ENCODE results near the gene FARS2. TPM values are rescaled to one million over a fixed set of nuclear protein-coding genes. Genes with fewer than 3 reads are reported as not detected.

The FARS2 gene
- polyA plus RNA-seq, 1 donor (not counting 4 experiments of a cell fraction or from before 2014, with no cell fraction given), result 21.3 TPM

- Histone ChIP-seq H3K9me3 (ENCODE audit: control insufficient read depth, low read depth, low read length) (no peaks in the 10 kb centered on the region), H3K4me1 (ENCODE audit: control insufficient read depth, extremely low read depth, insufficient read depth, low read length) (no peaks in the 10 kb centered on the region), H3K79me2 (ENCODE audit: control insufficient read depth, insufficient read depth, low read length) (no peaks in the 10 kb centered on the region), H3K4me3 (ENCODE audit: control insufficient read depth in 2 of 3, extremely low read depth in 1 of 3, insufficient read depth in 2 of 3, low read depth in 1 of 3, low read length in 3 of 3) (no peak overlapping the region), H3K4me2 (ENCODE audit: control insufficient read depth, extremely low read depth, insufficient read depth, low read depth, low read length) (no peak overlapping the region), H3K27ac (ENCODE audit: control insufficient read depth, insufficient read depth, low read length) (no peak overlapping the region), H3K9me1 (ENCODE audit: control insufficient read depth, extremely low read depth, insufficient read depth, low read length) (no peaks in the 10 kb centered on the region), H3K36me3 (ENCODE audit: control insufficient read depth in 2 of 2, extremely low read depth in 1 of 2, insufficient read depth in 2 of 2, low read length in 2 of 2) (no peaks in the 10 kb centered on the region), H3K27me3 (ENCODE audit: control insufficient read depth, extremely low read depth, insufficient read depth, low read length) (no peaks in the 10 kb centered on the region), H2AFZ (ENCODE audit: control insufficient read depth, low read length) (no peak overlapping the region), H3K9ac (ENCODE audit: control insufficient read depth, extremely low read depth, insufficient read depth, low read length) (no peak overlapping the region), H4K20me1 (ENCODE audit: control insufficient read depth, extremely low read depth, insufficient read depth, low read length) (no peaks in the 10 kb centered on the region)
- TF ChIP-seq CTCF (optimal IDR thresholded peaks at IDR 0.05 in 1 of 3, IDR thresholded peaks at IDR 0.05 in 1 of 3, conservative IDR thresholded peaks at IDR 0.05 in 1 of 3; ENCODE audit: extremely low read depth in 1 of 3, insufficient read depth in 2 of 3, low read length in 3 of 3), result peak in 1 of 3 experiments; percentile 3
- TF ChIP-seq EZH2 (IDR thresholded peaks at IDR 0.05; ENCODE audit: low read length), result no peak
- DNase-seq (ENCODE audit: low read depth, low spot score) (no peak), FAIRE-seq (no peak)
- dilution Hi-C loops (cut with MboI; ENCODE audit: extremely low pct_ligation_motif_present, low sequenced_read_pairs), result no loop called here
These were observed 321.4 kb downstream of the FARS2 start for GRCh38 chr6:5582762-5583161.

- dilution Hi-C loops (cut with MboI; ENCODE audit: extremely low pct_ligation_motif_present, low sequenced_read_pairs), result no loop called here
- Histone ChIP-seq H3K9me1 (ENCODE audit: control insufficient read depth, extremely low read depth, insufficient read depth, low read length) (no peaks in the 10 kb centered on the region), H3K27ac (ENCODE audit: control insufficient read depth, insufficient read depth, low read length) (no peak overlapping the region), H3K79me2 (ENCODE audit: control insufficient read depth, insufficient read depth, low read length) (no peaks in the 10 kb centered on the region), H2AFZ (ENCODE audit: control insufficient read depth, low read length) (no peak overlapping the region), H3K4me3 (ENCODE audit: control insufficient read depth in 2 of 3, extremely low read depth in 1 of 3, insufficient read depth in 2 of 3, low read depth in 1 of 3, low read length in 3 of 3) (no peak overlapping the region), H3K9ac (ENCODE audit: control insufficient read depth, extremely low read depth, insufficient read depth, low read length) (no peak overlapping the region), H3K9me3 (ENCODE audit: control insufficient read depth, low read depth, low read length) (no peaks in the 10 kb centered on the region), H3K4me1 (ENCODE audit: control insufficient read depth, extremely low read depth, insufficient read depth, low read length) (no peaks in the 10 kb centered on the region), H4K20me1 (ENCODE audit: control insufficient read depth, extremely low read depth, insufficient read depth, low read length) (no peaks in the 10 kb centered on the region), H3K27me3 (ENCODE audit: control insufficient read depth, extremely low read depth, insufficient read depth, low read length) (no peaks in the 10 kb centered on the region), H3K4me2 (ENCODE audit: control insufficient read depth, extremely low read depth, insufficient read depth, low read depth, low read length) (no peak overlapping the region), H3K36me3 (ENCODE audit: control insufficient read depth in 2 of 2, extremely low read depth in 1 of 2, insufficient read depth in 2 of 2, low read length in 2 of 2) (no peaks in the 10 kb centered on the region)
- DNase-seq (ENCODE audit: low read depth, low spot score) (no peak), FAIRE-seq (no peak)
- TF ChIP-seq CTCF (optimal IDR thresholded peaks at IDR 0.05 in 1 of 3, IDR thresholded peaks at IDR 0.05 in 1 of 3, conservative IDR thresholded peaks at IDR 0.05 in 1 of 3; ENCODE audit: extremely low read depth in 1 of 3, insufficient read depth in 2 of 3, low read length in 3 of 3) (no peak), EZH2 (IDR thresholded peaks at IDR 0.05; ENCODE audit: low read length) (no peak)
These were observed 322.2 kb downstream of the FARS2 start for GRCh38 chr6:5583528-5583927.
